Measurements from ENCODE around the gene PARK7.

Gene PARK7

DNA sequence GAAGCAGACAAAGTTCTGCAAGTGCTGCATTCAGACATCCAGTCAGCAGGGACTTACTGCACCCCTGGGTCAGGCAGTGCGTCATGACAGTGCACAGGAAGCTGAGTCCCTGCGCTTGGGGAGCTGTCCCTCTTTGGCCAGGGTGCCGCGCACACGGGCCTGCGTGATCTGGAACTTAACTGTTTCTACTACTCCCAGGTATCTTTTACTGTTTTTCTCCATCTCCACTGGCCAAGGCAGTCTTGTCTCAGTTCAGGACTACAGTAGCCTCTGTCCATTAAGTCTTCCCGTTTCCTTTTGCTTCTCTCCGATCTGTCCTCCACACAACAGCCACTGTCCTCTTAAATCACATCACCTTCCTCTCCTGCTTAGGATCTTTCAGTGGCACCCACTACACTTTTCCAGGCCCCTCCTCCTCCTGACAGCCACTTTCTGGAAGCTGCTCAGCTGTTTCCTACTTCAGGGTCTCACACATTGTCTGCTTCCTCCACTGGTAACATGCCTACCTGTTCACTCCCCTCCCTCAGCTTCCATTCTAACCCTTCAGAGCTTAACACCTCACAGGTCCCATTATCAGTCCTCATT is 48.7 kb downstream of the PARK7 start:
- H3K9ac ChIP-seq (ENCODE audit: low read length), result no peak overlapping the region
- no peak overlapping the region for H3K4me2 ChIP-seq (ENCODE audit: low read depth, low read length, poor library complexity, severe bottlenecking)
- H3K27ac ChIP-seq (ENCODE audit: low read depth, low read length), result no peak overlapping the region
- no peak overlapping the region for H2AFZ ChIP-seq (ENCODE audit: low read depth, low read length, severe bottlenecking)
- H4K20me1 ChIP-seq (ENCODE audit: low read depth, low read length), result no peaks in the 10 kb centered on the region
- H3K4me3 ChIP-seq (ENCODE audit: insufficient read depth, low read length, poor library complexity, severe bottlenecking), result no peak overlapping the region
- H3K36me3 ChIP-seq (ENCODE audit: low read length), result no peaks in the 10 kb centered on the region
- H3F3A ChIP-seq (ENCODE audit: insufficient read depth), result no peaks in the 10 kb centered on the region
- no peaks in the 10 kb centered on the region for H3K79me2 ChIP-seq (ENCODE audit: insufficient read depth, low read length)
- TF ChIP-seq, protein P1, sequence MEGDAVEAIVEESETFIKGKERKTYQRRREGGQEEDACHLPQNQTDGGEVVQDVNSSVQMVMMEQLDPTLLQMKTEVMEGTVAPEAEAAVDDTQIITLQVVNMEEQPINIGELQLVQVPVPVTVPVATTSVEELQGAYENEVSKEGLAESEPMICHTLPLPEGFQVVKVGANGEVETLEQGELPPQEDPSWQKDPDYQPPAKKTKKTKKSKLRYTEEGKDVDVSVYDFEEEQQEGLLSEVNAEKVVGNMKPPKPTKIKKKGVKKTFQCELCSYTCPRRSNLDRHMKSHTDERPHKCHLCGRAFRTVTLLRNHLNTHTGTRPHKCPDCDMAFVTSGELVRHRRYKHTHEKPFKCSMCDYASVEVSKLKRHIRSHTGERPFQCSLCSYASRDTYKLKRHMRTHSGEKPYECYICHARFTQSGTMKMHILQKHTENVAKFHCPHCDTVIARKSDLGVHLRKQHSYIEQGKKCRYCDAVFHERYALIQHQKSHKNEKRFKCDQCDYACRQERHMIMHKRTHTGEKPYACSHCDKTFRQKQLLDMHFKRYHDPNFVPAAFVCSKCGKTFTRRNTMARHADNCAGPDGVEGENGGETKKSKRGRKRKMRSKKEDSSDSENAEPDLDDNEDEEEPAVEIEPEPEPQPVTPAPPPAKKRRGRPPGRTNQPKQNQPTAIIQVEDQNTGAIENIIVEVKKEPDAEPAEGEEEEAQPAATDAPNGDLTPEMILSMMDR (IDR thresholded peaks at IDR 0.05; ENCODE audit: insufficient read depth, low read length, poor library complexity, severe bottlenecking), result no peak
- TF ChIP-seq EZH2phosphoT487 (conservative IDR thresholded peaks at IDR 0.05; ENCODE audit: low read length), result no peak
- no peaks in the 10 kb centered on the region for H3K9me2 ChIP-seq (replicated peaks; ENCODE audit: insufficient read depth, low read length)
- no peaks in the 10 kb centered on the region for H3K9me3 ChIP-seq (ENCODE audit: insufficient read depth, low read length)
- no peaks in the 10 kb centered on the region for H3K27me3 ChIP-seq (ENCODE audit: low read length)

DNA sequence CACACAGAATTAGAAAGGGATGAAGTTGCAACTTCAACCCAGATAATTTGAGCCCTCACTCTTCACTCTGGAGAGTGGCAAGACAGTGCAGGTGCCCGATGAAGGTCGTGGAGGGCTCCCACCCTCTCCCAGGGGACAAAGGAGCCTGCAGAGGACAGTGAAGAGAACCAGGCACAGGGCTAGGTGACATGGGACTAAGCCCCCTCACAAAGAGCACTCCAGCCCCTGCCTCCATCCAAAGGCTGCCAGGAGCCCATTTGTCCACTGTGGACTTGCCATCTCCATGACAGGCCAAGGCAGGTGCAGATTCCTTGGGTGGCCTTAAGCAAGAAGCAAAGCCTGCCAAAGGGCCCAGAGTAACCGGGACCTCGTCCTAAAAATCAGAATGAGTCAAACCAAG is 49.5 kb downstream of the PARK7 start:
- Histone ChIP-seq H2AFZ (ENCODE audit: low read depth, low read length, severe bottlenecking) (no peak overlapping the region), H3K9ac (ENCODE audit: low read length) (no peak overlapping the region), H3F3A (ENCODE audit: insufficient read depth) (no peaks in the 10 kb centered on the region), H4K20me1 (ENCODE audit: low read depth, low read length) (no peaks in the 10 kb centered on the region), H3K79me2 (ENCODE audit: insufficient read depth, low read length) (no peaks in the 10 kb centered on the region), H3K36me3 (ENCODE audit: low read length) (no peaks in the 10 kb centered on the region), H3K27ac (ENCODE audit: low read depth, low read length) (no peak overlapping the region), H3K9me2 (replicated peaks; ENCODE audit: insufficient read depth, low read length) (no peaks in the 10 kb centered on the region), H3K4me2 (ENCODE audit: low read depth, low read length, poor library complexity, severe bottlenecking) (no peak overlapping the region), H3K27me3 (ENCODE audit: low read length) (no peaks in the 10 kb centered on the region), H3K9me3 (ENCODE audit: insufficient read depth, low read length) (no peaks in the 10 kb centered on the region), H3K4me3 (ENCODE audit: insufficient read depth, low read length, poor library complexity, severe bottlenecking) (no peak overlapping the region)
- TF ChIP-seq, protein P1 (IDR thresholded peaks at IDR 0.05; ENCODE audit: insufficient read depth, low read length, poor library complexity, severe bottlenecking), result no peak
- TF ChIP-seq EZH2phosphoT487 (conservative IDR thresholded peaks at IDR 0.05; ENCODE audit: low read length), result no peak

DNA sequence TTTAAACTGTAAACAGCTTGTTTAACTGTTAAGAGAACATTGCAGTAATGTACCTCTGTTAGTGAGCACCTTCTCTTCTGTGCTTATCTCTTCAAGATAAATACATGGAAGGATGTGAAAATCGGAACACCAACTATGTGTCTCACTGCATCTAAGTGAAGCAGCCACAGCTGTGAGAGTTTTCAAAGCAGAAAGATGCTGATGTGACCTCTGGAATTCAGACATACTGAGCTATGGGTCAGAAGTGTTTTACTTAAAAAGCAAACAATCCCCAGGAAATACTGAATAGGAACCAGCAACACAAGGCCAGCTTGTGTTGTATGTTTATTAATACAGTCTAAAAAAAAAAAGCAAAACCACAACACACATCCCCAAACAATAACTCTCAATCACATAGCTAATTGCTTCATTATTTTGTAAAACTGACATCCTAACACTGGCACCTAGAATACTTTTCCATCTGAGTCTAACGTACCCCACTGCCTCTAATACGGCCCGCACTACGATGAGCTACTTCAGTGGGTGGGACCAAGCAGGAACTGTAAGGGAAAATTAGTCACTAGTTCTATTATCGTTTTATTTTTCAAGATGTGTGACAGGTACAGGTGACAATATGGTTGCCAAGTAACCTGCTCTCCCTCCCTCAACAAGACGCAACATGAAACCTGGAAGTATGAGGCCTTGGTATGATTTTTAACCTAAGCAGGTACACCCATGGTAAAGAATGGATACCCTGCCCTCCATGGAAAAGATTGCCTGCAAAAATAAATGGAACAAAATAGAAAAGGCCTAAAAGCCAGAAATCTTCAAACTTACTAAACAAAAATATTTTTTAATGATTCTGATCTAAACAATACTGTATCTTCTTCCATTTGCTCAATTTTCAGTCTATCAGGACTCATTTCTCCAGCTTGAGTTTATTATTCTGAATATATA is 50.7 kb downstream of the PARK7 start:
- no peaks in the 10 kb centered on the region for H3K27me3 ChIP-seq (ENCODE audit: low read length)
- no peaks in the 10 kb centered on the region for H3F3A ChIP-seq (ENCODE audit: insufficient read depth)

More for the DNA sequence above, 50.7 kb downstream of the PARK7 start:
- no peaks in the 10 kb centered on the region for H3K9me2 ChIP-seq (replicated peaks; ENCODE audit: insufficient read depth, low read length)
- no peak overlapping the region for H2AFZ ChIP-seq (ENCODE audit: low read depth, low read length, severe bottlenecking)
- H3K79me2 ChIP-seq (ENCODE audit: insufficient read depth, low read length), result no peaks in the 10 kb centered on the region
- no peak overlapping the region for H3K27ac ChIP-seq (ENCODE audit: low read depth, low read length)
- no peaks in the 10 kb centered on the region for H3K9me3 ChIP-seq (ENCODE audit: insufficient read depth, low read length)
- H3K4me3 ChIP-seq (ENCODE audit: insufficient read depth, low read length, poor library complexity, severe bottlenecking), result no peak overlapping the region
- TF ChIP-seq EZH2phosphoT487 (conservative IDR thresholded peaks at IDR 0.05; ENCODE audit: low read length), result no peak
- TF ChIP-seq, protein P1 (IDR thresholded peaks at IDR 0.05; ENCODE audit: insufficient read depth, low read length, poor library complexity, severe bottlenecking), result no peak
- no peak overlapping the region for H3K4me2 ChIP-seq (ENCODE audit: low read depth, low read length, poor library complexity, severe bottlenecking)
- H3K36me3 ChIP-seq (ENCODE audit: low read length), result no peaks in the 10 kb centered on the region
- no peaks in the 10 kb centered on the region for H4K20me1 ChIP-seq (ENCODE audit: low read depth, low read length)
- H3K9ac ChIP-seq (ENCODE audit: low read length), result no peak overlapping the region

All from SU-DHL-6 (cell line).